ENCODE measurements around the gene ALMS1. TPM values are rescaled to one million over a fixed set of nuclear protein-coding genes. Genes with fewer than 3 reads are reported as not detected.
"Not testable (repeated sequence)": the region's sequence is repeated elsewhere in the genome, so short reads cannot be mapped to it uniquely, and the experiment has no call there.

ALMS1 gene
- total RNA-seq, 4 donors from 2014 or later: 38.0 to 57.3 (median 49.8) TPM

DNA sequence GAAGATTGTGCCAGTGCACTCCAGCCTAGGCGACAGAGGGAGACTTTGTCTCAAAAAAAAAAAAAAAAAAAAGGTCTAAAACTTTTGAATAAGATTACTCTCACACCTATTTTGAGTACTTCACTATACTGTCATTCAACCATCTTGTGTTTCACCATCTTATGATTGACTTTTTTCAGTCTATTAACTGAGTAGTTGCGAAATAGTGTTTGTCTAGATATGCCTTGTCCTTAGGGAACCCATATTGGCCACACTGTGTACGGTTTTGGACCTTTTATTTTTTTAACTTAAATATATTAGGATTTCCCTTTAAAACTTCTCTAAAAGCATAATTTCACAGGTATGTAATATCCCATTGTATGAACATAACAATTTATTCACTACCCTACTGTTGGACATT, 72.3 kb downstream of the ALMS1 start:
- no peaks in the 10 kb centered on the region for H3K4me1 ChIP-seq
- no peak for DNase-seq (ENCODE audit: low spot score in 2 of 2)
- no peak overlapping the region for H3K4me3 ChIP-seq
- H3K27me3 ChIP-seq: no peaks in the 10 kb centered on the region
- 97% methylated on average over 3 of the region's 3 CpGs for WGBS, 2 donors
- H3K27ac ChIP-seq: no peak overlapping the region
- peaks cover 0 to 82% (median 4%) of the 10 kb centered on the region in 3 donors for H3K36me3 ChIP-seq
- H3K9me3 ChIP-seq: peaks cover 0 to 34% (median 0%) of the 10 kb centered on the region in 4 donors
- TF ChIP-seq EP300 (IDR thresholded peaks at IDR 0.05) (no peak), POLR2A (IDR thresholded peaks at IDR 0.05) (no peak)
- TF ChIP-seq, protein P1, sequence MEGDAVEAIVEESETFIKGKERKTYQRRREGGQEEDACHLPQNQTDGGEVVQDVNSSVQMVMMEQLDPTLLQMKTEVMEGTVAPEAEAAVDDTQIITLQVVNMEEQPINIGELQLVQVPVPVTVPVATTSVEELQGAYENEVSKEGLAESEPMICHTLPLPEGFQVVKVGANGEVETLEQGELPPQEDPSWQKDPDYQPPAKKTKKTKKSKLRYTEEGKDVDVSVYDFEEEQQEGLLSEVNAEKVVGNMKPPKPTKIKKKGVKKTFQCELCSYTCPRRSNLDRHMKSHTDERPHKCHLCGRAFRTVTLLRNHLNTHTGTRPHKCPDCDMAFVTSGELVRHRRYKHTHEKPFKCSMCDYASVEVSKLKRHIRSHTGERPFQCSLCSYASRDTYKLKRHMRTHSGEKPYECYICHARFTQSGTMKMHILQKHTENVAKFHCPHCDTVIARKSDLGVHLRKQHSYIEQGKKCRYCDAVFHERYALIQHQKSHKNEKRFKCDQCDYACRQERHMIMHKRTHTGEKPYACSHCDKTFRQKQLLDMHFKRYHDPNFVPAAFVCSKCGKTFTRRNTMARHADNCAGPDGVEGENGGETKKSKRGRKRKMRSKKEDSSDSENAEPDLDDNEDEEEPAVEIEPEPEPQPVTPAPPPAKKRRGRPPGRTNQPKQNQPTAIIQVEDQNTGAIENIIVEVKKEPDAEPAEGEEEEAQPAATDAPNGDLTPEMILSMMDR (IDR thresholded peaks at IDR 0.05): no peak

DNA sequence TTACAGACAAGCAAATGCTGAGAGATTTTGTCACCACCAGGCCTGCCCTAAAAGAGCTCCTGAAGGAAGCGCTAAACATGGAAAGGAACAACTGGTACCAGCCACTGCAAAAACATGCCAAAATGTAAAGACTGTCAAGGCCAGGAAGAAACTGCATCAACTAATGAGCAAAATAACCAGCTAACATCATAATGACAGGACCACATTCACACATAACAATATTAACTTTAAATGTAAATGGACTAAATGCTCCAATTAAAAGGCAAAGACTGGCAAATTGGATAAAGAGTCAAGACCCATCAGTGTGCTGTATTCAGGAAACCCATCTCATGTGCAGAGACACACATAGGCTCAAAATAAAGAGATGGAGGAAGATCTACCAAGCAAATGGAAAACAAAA, 76.8 kb downstream of the ALMS1 start:
- H3K4me1 ChIP-seq; DNase-seq (ENCODE audit: low spot score in 2 of 2); H3K27ac ChIP-seq; H3K27me3 ChIP-seq; H3K4me3 ChIP-seq: not testable (repeated sequence)
- peaks cover 0 to 28% (median 0%) of the 10 kb centered on the region in 4 donors for H3K9me3 ChIP-seq
- WGBS, 2 donors: 93 to 100% methylated on average over 1 of the region's 1 CpG
- peaks cover 0 to 38% (median 0%) of the 10 kb centered on the region in 3 donors for H3K36me3 ChIP-seq

DNA sequence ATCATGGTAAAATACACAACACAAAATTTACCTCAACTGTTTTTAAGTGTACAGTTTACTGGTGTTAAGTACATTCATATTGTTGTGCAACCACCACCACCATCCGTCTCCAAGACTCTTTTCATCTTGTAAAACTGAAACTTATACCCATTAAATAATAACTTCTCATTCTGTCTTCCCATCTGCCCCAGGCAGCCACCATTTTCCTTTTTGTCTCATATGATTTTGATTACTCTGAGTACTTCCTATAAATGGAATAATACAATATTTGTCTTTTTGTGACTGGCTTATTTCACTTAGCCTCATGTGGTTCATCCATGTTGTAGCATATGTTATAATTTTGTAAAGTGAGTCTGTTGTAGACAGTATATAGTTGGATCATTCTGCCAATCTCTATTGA, 82.7 kb downstream of the ALMS1 start:
- H3K9me3 ChIP-seq: peaks cover 0 to 4% (median 0%) of the 10 kb centered on the region in 4 donors
- no peak for TF ChIP-seq POLR2A (IDR thresholded peaks at IDR 0.05)
- TF ChIP-seq, protein P1 (IDR thresholded peaks at IDR 0.05): no peak
- no peak overlapping the region for H3K4me3 ChIP-seq
- no peaks in the 10 kb centered on the region for H3K27me3 ChIP-seq
- DNase-seq (ENCODE audit: low spot score in 2 of 2): no peak
- WGBS, 2 donors: 86 to 97% methylated on average over 1 of the region's 1 CpG
- H3K27ac ChIP-seq: no peak overlapping the region
- no peaks in the 10 kb centered on the region for H3K36me3 ChIP-seq
- H3K4me1 ChIP-seq: no peaks in the 10 kb centered on the region

DNA sequence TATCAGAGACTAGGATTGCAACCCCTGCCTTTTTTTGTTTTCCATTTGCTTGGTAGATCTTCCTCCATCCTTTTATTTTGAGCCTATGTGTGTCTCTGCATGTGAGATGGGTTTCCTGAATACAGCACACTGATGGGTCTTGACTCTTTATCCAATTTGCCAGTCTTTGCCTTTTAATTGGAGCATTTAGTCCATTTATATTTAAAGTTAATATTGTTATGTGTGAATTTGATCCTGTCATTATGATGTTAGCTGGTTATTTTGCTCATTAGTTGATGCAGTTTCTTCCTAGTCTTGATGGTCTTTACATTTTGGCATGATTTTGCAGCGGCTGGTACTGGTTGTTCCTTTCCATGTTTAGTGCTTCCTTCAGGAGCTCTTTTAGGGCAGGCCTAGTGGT, 98.2 kb downstream of the ALMS1 start:
- not testable (repeated sequence) for H3K27me3 ChIP-seq; H3K4me3 ChIP-seq; H3K4me1 ChIP-seq; DNase-seq (ENCODE audit: low spot score in 2 of 2); H3K27ac ChIP-seq; H3K9me3 ChIP-seq
- WGBS, 2 donors: 71% methylated on average over 1 of the region's 1 CpG; no CpG with 5 or more reads in 1 of the 2 donors
- H3K36me3 ChIP-seq: peaks cover 0 to 36% (median 2%) of the 10 kb centered on the region in 3 donors

DNA sequence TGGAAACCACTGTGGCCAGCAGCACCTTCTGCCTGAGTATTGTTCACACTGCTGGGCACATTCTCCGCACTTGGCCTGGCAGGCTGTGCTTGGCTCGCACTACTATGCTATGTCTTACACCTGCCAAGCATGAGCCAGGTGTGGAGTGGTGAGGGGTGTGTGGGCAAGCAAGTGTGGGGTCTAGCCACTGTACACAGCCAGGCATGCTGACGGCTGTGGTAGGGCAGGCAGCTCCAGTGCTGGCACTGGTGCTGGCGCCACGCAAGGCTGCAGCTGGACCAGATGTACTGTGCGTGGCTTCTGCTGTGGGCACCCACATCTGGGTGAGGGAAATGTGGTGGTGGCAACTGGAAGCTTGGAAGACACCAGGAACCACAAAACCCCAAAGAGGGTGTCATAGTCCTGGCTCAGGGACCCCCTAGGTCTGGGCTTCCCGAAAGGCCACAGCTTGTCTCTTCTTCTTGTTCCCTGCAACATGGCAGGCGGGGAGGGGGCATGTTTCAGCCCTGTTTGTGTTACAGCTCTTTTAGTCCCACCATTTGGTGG, 101.5 kb downstream of the ALMS1 start:
- no peak overlapping the region for H3K27ac ChIP-seq
- no peaks in the 10 kb centered on the region for H3K27me3 ChIP-seq
- H3K9me3 ChIP-seq: no peaks in the 10 kb centered on the region
- peaks cover 0 to 60% (median 2%) of the 10 kb centered on the region in 3 donors for H3K36me3 ChIP-seq
- DNase-seq (ENCODE audit: low spot score in 2 of 2): no peak
- no peak overlapping the region for H3K4me3 ChIP-seq
- WGBS, 2 donors: 99% methylated on average over 8 of the region's 8 CpGs
- no peaks in the 10 kb centered on the region for H3K4me1 ChIP-seq
- TF ChIP-seq, protein P1 (IDR thresholded peaks at IDR 0.05): no peak
- TF ChIP-seq EP300 (IDR thresholded peaks at IDR 0.05): no peak
- TF ChIP-seq POLR2A (IDR thresholded peaks at IDR 0.05): no peak

DNA sequence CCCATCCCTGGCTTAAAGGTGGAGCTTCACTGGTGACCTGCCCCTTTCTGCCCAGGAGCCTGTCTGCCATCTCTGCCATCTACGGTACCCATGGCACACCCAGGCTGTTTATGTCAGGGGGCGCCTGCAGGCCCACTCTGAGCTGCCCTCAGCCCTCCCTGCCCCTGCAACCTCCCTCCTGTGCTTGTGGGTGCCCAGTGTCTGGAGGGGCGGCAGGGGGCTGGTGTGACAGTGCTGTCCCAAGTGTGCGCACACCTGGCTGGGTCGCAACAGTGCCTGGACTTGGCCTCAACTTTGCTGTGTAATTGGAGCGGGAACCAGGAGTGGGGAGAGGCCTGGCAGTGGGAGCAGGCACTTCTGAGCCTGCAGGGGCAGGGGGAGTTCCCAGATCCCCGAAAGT, 102.4 kb downstream of the ALMS1 start:
- WGBS, 2 donors: 96% methylated on average over 5 to 7 of the region's 7 CpGs
- H3K27ac ChIP-seq: no peak overlapping the region

More for the DNA sequence above, 102.4 kb downstream of the ALMS1 start:
- H3K9me3 ChIP-seq: no peaks in the 10 kb centered on the region
- H3K4me1 ChIP-seq: no peaks in the 10 kb centered on the region
- DNase-seq (ENCODE audit: low spot score in 2 of 2): no peak
- no peak for TF ChIP-seq POLR2A (IDR thresholded peaks at IDR 0.05)
- TF ChIP-seq, protein P1 (IDR thresholded peaks at IDR 0.05): no peak
- no peak for TF ChIP-seq EP300 (IDR thresholded peaks at IDR 0.05)
- H3K4me3 ChIP-seq: no peak overlapping the region
- H3K36me3 ChIP-seq: peaks cover 0 to 67% (median 2%) of the 10 kb centered on the region in 3 donors
- H3K27me3 ChIP-seq: no peaks in the 10 kb centered on the region
